Liver (tissue), 9 donors: ENCODE results near the gene TIMD4. TPM values are rescaled to one million over a fixed set of nuclear protein-coding genes. Genes with fewer than 3 reads are reported as not detected.

Source experiments
- DNase-seq: peaks from one replicate; pipeline ENCODE4 v3.0.0-alpha.2; 2017; ENCODE audit warnings: low spot score
- H3K27ac ChIP-seq, 2 donors: one replicate each; pipeline ENCODE4 v1.7.0; 2013; ENCODE audit warnings: inconsistent platforms in 2 of 2, low read length in 2 of 2, control low read depth in 1 of 2, low read depth in 1 of 2, mild to moderate bottlenecking in 1 of 2
- H3K27me3 ChIP-seq, 4 donors: one replicate each; pipeline versions ENCODE4 v1.6.1 to v1.7.0; 2013; ENCODE audit warnings: low read length in 3 of 4, inconsistent platforms in 1 of 4, mild to moderate bottlenecking in 1 of 4, moderate library complexity in 1 of 4; ENCODE audit not compliant: control insufficient read depth in 4 of 4, insufficient read depth in 4 of 4
- H3K36me3 ChIP-seq, 4 donors: one replicate each; pipeline versions ENCODE4 v1.6.1 to v1.7.0; 2013; ENCODE audit warnings: low read length in 3 of 4, mild to moderate bottlenecking in 3 of 4, low read depth in 1 of 4, moderate library complexity in 1 of 4; ENCODE audit not compliant: control insufficient read depth in 4 of 4, insufficient read depth in 3 of 4
- H3K4me1 ChIP-seq, 4 donors: one replicate each; pipeline versions ENCODE4 v1.6.1 to v1.7.0; 2013; ENCODE audit warnings: low read length in 3 of 4, mild to moderate bottlenecking in 3 of 4, moderate library complexity in 1 of 4; ENCODE audit not compliant: control insufficient read depth in 4 of 4, insufficient read depth in 4 of 4
- H3K4me3 ChIP-seq, 3 donors: one replicate each; pipeline versions ENCODE4 v1.6.1 to v1.7.0; 2013; ENCODE audit warnings: low read length in 3 of 3, control low read depth in 1 of 3, low read depth in 1 of 3, mild to moderate bottlenecking in 1 of 3
- H3K9ac ChIP-seq, 2 donors: one replicate each; pipeline ENCODE4 v1.7.0; 2013; ENCODE audit warnings: low read length in 2 of 2, mild to moderate bottlenecking in 2 of 2, moderate library complexity in 2 of 2, control low read depth in 1 of 2, low read depth in 1 of 2
- H3K9me3 ChIP-seq, 4 donors: one replicate each; pipeline versions ENCODE4 v1.6.1 to v1.7.0; 2013; ENCODE audit warnings: low read length in 3 of 4; ENCODE audit not compliant: control insufficient read depth in 4 of 4
- CTCF ChIP-seq: fragments of 150-350 bp; IDR thresholded peaks from 2 replicates; pipeline ENCODE4 v1.5.1; 2017; ENCODE audit warnings: improper control_type of control experiment, low read depth, low read length; ENCODE audit not compliant: missing input control
- EGR1 ChIP-seq, 2 donors: IDR thresholded peaks; 2 replicates each; pipeline ENCODE4 v1.6.1; 2016 to 2018; ENCODE audit warnings: antibody characterized with exemption in 2 of 2, low read depth in 2 of 2
- FOXA1 ChIP-seq: IDR thresholded peaks from 2 replicates; pipeline ENCODE4 v1.6.1; 2016; ENCODE audit warnings: antibody characterized with exemption
- FOXA2 ChIP-seq: IDR thresholded peaks from 2 replicates; pipeline ENCODE4 v1.6.1; 2016; ENCODE audit warnings: antibody characterized with exemption
- GABPA ChIP-seq, 2 donors: IDR thresholded peaks in 1 of 2; conservative IDR thresholded peaks in 1 of 2; 2 replicates each; pipeline ENCODE4 v1.6.1; 2016; ENCODE audit warnings: antibody characterized with exemption in 2 of 2, mild to moderate bottlenecking in 1 of 2, moderate library complexity in 1 of 2
- HNF4A ChIP-seq, 2 donors: conservative IDR thresholded peaks; 2 replicates each; pipeline ENCODE4 v1.6.1; 2016; ENCODE audit warnings: antibody characterized with exemption in 2 of 2, mild to moderate bottlenecking in 2 of 2
- HNF4G ChIP-seq: IDR thresholded peaks from 2 replicates; pipeline ENCODE4 v1.6.1; 2016; ENCODE audit warnings: antibody characterized with exemption
- JUND ChIP-seq, 2 donors: IDR thresholded peaks; 2 replicates each; pipeline ENCODE4 v1.6.1; 2016; ENCODE audit warnings: antibody characterized with exemption in 2 of 2
- MAX ChIP-seq: IDR thresholded peaks from 2 replicates; pipeline ENCODE4 v1.6.1; 2016; ENCODE audit warnings: antibody characterized with exemption
- NR2F2 ChIP-seq: IDR thresholded peaks from 2 replicates; pipeline ENCODE4 v1.6.1; 2016; ENCODE audit warnings: antibody characterized with exemption
- RAD21 ChIP-seq, 2 donors: IDR thresholded peaks; 2 replicates each; pipeline ENCODE4 v1.6.1; 2016; ENCODE audit warnings: antibody characterized with exemption in 2 of 2, mild to moderate bottlenecking in 2 of 2
- SP1 ChIP-seq: IDR thresholded peaks from 2 replicates; pipeline ENCODE4 v1.6.1; 2018; ENCODE audit warnings: antibody characterized with exemption, mild to moderate bottlenecking
- TAF1 ChIP-seq: conservative IDR thresholded peaks from 2 replicates; pipeline ENCODE4 v1.6.1; 2016; ENCODE audit warnings: antibody characterized with exemption, mild to moderate bottlenecking
- WGBS: extraction: QIAGEN DNeasy Blood & Tissue Kit; methylation state at CpG from one replicate; pipeline ENCODE4 v1.1.7; 2013; 5-methylcytosine and 5-hydroxymethylcytosine counted together
- polyA plus RNA-seq, 2 donors: library from polyadenylated mRNA; stranded (reverse) in 1 of 2; unstranded in 1 of 2; fragments of 200-250 nt in 1 of 2; fragments of >200 nt in 1 of 2; fragmentation: Nextera tagmentation in 1 of 2; extraction: Ambion mirVana in 1 of 2; gene quantifications; one replicate each; pipeline versions ENCODE4 v1.2.1 to v1.2.3, GENCODE V29; 2013 to 2015
- total RNA-seq, 2 donors: library from RNA; depleted of rRNA; stranded (reverse); fragments of >200 nt; gene quantifications; one replicate each; pipeline ENCODE4 v1.2.3, GENCODE V29; 2014
- TF ChIP-seq, protein P1 (sequence below): IDR thresholded peaks from 2 replicates; pipeline ENCODE4 v1.6.1; 2016; ENCODE audit warnings: antibody characterized with exemption
- TF ChIP-seq, protein P2 (sequence below): IDR thresholded peaks from 2 replicates; pipeline ENCODE4 v1.6.1; 2016; ENCODE audit warnings: antibody characterized with exemption
- TF ChIP-seq, protein P3 (sequence below): IDR thresholded peaks from 2 replicates; pipeline ENCODE4 v1.6.1; 2016; ENCODE audit warnings: antibody characterized with exemption, mild to moderate bottlenecking
- donor health status: healthy.
- donor health status: healthy.
- donor health status: healthy.
- donor health status: healthy.
- donor health status: healthy.

TIMD4 gene
- total and polyA plus RNA-seq, 4 donors: 3.0 to 38.8 (median 8.6) TPM

DNA sequence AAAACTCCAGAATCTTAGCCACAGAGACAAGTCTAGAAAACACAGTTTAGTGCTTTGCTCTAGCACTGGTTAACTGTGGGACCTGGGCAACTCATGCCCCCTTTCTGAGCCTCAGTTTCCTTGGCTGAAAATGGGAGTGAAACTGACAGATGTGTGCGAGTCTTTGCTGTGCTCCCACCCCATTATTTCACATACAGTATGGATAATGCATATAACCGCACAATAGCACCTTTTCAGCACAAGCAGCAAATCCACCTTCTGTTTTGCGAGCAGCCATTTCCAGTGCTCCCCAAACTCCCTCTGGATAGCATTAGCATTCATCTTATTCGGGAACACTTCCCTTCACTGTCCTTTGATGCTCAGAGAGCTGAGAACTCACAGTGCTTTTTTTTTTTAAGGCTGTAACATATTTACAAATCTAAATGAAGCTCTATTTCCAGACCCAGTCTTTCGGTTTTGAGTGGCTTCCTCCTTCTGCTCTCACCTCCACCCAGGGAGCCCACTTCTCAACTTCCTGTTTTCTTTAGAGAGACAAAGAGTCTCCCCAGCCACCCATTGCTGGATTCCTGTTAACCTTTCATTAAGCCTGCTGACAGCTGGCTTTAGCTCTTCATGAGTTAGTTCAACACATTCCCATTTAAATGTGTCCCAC lies 49.2 kb downstream of the TIMD4 start:
- no peaks in the 10 kb centered on the region for H3K9me3 ChIP-seq
- H3K4me3 ChIP-seq: no peak overlapping the region
- H3K9ac ChIP-seq: no peak overlapping the region
- H3K27ac ChIP-seq: peak overlapping the region in 1 of 2 donors; percentile 8
- 66% methylated on average over 5 of the region's 5 CpGs for WGBS
- H3K4me1 ChIP-seq: no peaks in the 10 kb centered on the region
- DNase-seq: no peak
- H3K27me3 ChIP-seq: no peaks in the 10 kb centered on the region
- no peaks in the 10 kb centered on the region for H3K36me3 ChIP-seq
- no peak for TF ChIP-seq HNF4G

DNA sequence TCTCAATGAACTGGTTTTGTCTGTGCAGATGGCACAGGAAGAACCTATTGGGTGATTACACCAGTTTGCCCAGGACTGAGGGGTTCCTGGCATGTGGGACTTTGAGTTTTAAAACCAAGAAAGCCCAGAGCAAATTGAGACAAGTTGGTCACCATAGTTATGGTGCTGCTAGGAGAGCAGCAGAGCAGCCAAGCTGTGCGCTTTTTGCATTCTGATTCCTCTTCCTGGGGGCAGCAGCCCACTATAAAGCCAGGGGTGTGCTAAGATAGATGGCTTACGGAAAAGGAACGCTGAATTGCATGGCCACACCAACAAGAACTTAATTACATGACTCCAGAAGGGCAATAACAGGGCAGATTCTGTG lies 49.7 kb downstream of the TIMD4 start:
- Histone ChIP-seq H3K9ac (no peak overlapping the region), H3K9me3 (no peaks in the 10 kb centered on the region), H3K27ac (peak overlapping the region in 1 of 2 donors; percentile 8), H3K36me3 (no peaks in the 10 kb centered on the region), H3K27me3 (no peaks in the 10 kb centered on the region), H3K4me1 (no peaks in the 10 kb centered on the region), H3K4me3 (no peak overlapping the region)
- WGBS: 87% methylated on average over 3 of the region's 3 CpGs
- TF ChIP-seq FOXA1: no peak
- TF ChIP-seq HNF4A (conservative IDR thresholded peaks at IDR 0.05): no peak
- no peak for TF ChIP-seq MAX
- no peak for TF ChIP-seq FOXA2
- TF ChIP-seq SP1: no peak
- TF ChIP-seq, protein P1, sequence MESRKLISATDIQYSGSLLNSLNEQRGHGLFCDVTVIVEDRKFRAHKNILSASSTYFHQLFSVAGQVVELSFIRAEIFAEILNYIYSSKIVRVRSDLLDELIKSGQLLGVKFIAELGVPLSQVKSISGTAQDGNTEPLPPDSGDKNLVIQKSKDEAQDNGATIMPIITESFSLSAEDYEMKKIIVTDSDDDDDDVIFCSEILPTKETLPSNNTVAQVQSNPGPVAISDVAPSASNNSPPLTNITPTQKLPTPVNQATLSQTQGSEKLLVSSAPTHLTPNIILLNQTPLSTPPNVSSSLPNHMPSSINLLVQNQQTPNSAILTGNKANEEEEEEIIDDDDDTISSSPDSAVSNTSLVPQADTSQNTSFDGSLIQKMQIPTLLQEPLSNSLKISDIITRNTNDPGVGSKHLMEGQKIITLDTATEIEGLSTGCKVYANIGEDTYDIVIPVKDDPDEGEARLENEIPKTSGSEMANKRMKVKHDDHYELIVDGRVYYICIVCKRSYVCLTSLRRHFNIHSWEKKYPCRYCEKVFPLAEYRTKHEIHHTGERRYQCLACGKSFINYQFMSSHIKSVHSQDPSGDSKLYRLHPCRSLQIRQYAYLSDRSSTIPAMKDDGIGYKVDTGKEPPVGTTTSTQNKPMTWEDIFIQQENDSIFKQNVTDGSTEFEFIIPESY: no peak
- no peak for TF ChIP-seq GABPA (IDR thresholded peaks at IDR 0.05 in 1 of 2, conservative IDR thresholded peaks at IDR 0.05 in 1 of 2)
- TF ChIP-seq HNF4G: no peak
- TF ChIP-seq, protein P2, sequence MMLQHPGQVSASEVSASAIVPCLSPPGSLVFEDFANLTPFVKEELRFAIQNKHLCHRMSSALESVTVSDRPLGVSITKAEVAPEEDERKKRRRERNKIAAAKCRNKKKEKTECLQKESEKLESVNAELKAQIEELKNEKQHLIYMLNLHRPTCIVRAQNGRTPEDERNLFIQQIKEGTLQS: no peak
- no peak for TF ChIP-seq EGR1 (IDR thresholded peaks at IDR 0.05; ENCODE audit: low read depth in 2 of 2)
- TF ChIP-seq CTCF: no peak
- TF ChIP-seq, protein P3, sequence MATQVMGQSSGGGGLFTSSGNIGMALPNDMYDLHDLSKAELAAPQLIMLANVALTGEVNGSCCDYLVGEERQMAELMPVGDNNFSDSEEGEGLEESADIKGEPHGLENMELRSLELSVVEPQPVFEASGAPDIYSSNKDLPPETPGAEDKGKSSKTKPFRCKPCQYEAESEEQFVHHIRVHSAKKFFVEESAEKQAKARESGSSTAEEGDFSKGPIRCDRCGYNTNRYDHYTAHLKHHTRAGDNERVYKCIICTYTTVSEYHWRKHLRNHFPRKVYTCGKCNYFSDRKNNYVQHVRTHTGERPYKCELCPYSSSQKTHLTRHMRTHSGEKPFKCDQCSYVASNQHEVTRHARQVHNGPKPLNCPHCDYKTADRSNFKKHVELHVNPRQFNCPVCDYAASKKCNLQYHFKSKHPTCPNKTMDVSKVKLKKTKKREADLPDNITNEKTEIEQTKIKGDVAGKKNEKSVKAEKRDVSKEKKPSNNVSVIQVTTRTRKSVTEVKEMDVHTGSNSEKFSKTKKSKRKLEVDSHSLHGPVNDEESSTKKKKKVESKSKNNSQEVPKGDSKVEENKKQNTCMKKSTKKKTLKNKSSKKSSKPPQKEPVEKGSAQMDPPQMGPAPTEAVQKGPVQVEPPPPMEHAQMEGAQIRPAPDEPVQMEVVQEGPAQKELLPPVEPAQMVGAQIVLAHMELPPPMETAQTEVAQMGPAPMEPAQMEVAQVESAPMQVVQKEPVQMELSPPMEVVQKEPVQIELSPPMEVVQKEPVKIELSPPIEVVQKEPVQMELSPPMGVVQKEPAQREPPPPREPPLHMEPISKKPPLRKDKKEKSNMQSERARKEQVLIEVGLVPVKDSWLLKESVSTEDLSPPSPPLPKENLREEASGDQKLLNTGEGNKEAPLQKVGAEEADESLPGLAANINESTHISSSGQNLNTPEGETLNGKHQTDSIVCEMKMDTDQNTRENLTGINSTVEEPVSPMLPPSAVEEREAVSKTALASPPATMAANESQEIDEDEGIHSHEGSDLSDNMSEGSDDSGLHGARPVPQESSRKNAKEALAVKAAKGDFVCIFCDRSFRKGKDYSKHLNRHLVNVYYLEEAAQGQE: no peak
- TF ChIP-seq NR2F2: no peak
- TF ChIP-seq RAD21 (IDR thresholded peaks at IDR 0.05): no peak
- TF ChIP-seq TAF1: no peak
- no peak for TF ChIP-seq JUND (IDR thresholded peaks at IDR 0.05)
- DNase-seq: no peak
